Activated CD8-positive, alpha-beta memory T cell treated with anti-CD3 and anti-CD28 coated beads for 48 hours (primary cell): ENCODE data around the gene TVP23C.
A peak's percentile ranks its signal among the peaks of the same experiment; 100 is the strongest.
"Not testable (repeated sequence)": the region's sequence is repeated elsewhere in the genome, so short reads cannot be mapped to it uniquely, and the experiment has no call there.

Experiments
- DNase-seq, 3 experiments: peaks; one replicate each; pipeline ENCODE4 v3.0.0-alpha.2; 2020; ENCODE audit warnings: low read depth in 2 of 3, low spot score in 2 of 3

The TVP23C gene

GRCh38 chr17:15526292-15527218 is 36.7 kb downstream of the TVP23C start:
- not testable (repeated sequence) for DNase-seq

- not testable (repeated sequence) for DNase-seq
These were observed 38.0 kb downstream of the TVP23C start for GRCh38 chr17:15524990-15525985.

GRCh38 chr17:15516150-15516549 is 47.1 kb downstream of the TVP23C start:
- no peak for DNase-seq

- DNase-seq, result no peak
These were observed 48.8 kb downstream of the TVP23C start for GRCh38 chr17:15514469-15514868.

GRCh38 chr17:15513856-15514459 is 49.3 kb downstream of the TVP23C start:
- no peak for DNase-seq

GRCh38 chr17:15513058-15513791 is 50.1 kb downstream of the TVP23C start:
- DNase-seq, result no peak

GRCh38 chr17:15512071-15512709 is 51.1 kb downstream of the TVP23C start:
- no peak for DNase-seq

- no peak for DNase-seq
These were observed 52.1 kb downstream of the TVP23C start for GRCh38 chr17:15511142-15511541.

- no peak for DNase-seq
These were observed 52.9 kb downstream of the TVP23C start for GRCh38 chr17:15510361-15510760.

GRCh38 chr17:15509095-15509494 is 54.2 kb downstream of the TVP23C start:
- no peak for DNase-seq

GRCh38 chr17:15508466-15508865 is 54.8 kb downstream of the TVP23C start:
- no peak for DNase-seq

GRCh38 chr17:15507896-15508295 is 55.4 kb downstream of the TVP23C start:
- DNase-seq, result no peak

GRCh38 chr17:15507001-15507400 is 56.3 kb downstream of the TVP23C start:
- no peak for DNase-seq

- DNase-seq, result not testable (repeated sequence)
These were observed 57.6 kb downstream of the TVP23C start for GRCh38 chr17:15505708-15506107.

GRCh38 chr17:15503731-15504130 is 59.6 kb downstream of the TVP23C start:
- no peak for DNase-seq

- DNase-seq, result peak; percentile 33 to 59 (median 38)
These were observed 60.7 kb downstream of the TVP23C start for GRCh38 chr17:15502369-15503112.

GRCh38 chr17:15501793-15502192 is 61.5 kb downstream of the TVP23C start:
- no peak for DNase-seq

- DNase-seq, result no peak
These were observed 62.0 kb downstream of the TVP23C start for GRCh38 chr17:15501282-15501681.

GRCh38 chr17:15498107-15498506 is 65.2 kb downstream of the TVP23C start:
- no peak for DNase-seq
